Motor neuron (in vitro differentiated cells): Measurements from ENCODE around the gene FLNB. TPM values are rescaled to one million over a fixed set of nuclear protein-coding genes. Genes with fewer than 3 reads are reported as not detected.

Experiments used
- ATAC-seq, 8 experiments: fragments of 200-7000 bp; cut with Tn5 transposase; replicated peaks in 6 of 8; 2 replicates each; pipeline ENCODE4 v1.8.0; 2021; ENCODE audit warnings: mild to moderate bottlenecking in 8 of 8, moderate library complexity in 8 of 8
- H3K27ac ChIP-seq, 2 donors: fragments of 250-450 bp; sonication (Bioruptor Pico); 2 replicates each; pipeline ENCODE4 v1.9.0; 2021; ENCODE audit warnings: antibody characterized with exemption in 2 of 2, mild to moderate bottlenecking in 2 of 2, moderate library complexity in 1 of 2
- H3K4me1 ChIP-seq, 2 donors: fragments of 250-450 bp; sonication (Bioruptor Pico); replicated peaks in 1 of 2; 2 replicates each; pipeline ENCODE4 v1.6.1; 2021; ENCODE audit warnings: antibody characterized with exemption in 2 of 2, mild to moderate bottlenecking in 2 of 2, moderate library complexity in 1 of 2
- H3K4me3 ChIP-seq, 5 donors: fragments of 250-450 bp; sonication (Bioruptor Pico); 2 replicates each; pipeline ENCODE4 v1.9.0; 2021; ENCODE audit warnings: antibody characterized with exemption in 5 of 5, mild to moderate bottlenecking in 5 of 5, moderate library complexity in 4 of 5
- WGBS, 10 experiments: fragments of 450-650 bp; shearing (Covaris generic); methylation state at CpG; one replicate each; pipeline ENCODE4 v1.0.0; 2022; 5-methylcytosine and 5-hydroxymethylcytosine counted together
- in situ Hi-C, 9 experiments: fragments of 400-800 bp; cut with MboI; loops; one replicate each; pipeline ENCODE4 v1.15.0; 2021; ENCODE audit warnings: low sequenced_read_pairs in 9 of 9, low pct_unique_long_range_greater_than_20kb in 2 of 9; ENCODE audit not compliant: unreplicated experiment in 9 of 9
- total RNA-seq, 8 experiments: library from RNA; unstranded; fragments of 300-600 nt; gene quantifications; 2 replicates each; pipeline versions ENCODE4 v1.2.3 to v1.2.4, GENCODE V29; 2022

Gene FLNB
- total RNA-seq, 8 experiments from 2014 or later: 8.3 to 310 (median 53.5) TPM

DNA sequence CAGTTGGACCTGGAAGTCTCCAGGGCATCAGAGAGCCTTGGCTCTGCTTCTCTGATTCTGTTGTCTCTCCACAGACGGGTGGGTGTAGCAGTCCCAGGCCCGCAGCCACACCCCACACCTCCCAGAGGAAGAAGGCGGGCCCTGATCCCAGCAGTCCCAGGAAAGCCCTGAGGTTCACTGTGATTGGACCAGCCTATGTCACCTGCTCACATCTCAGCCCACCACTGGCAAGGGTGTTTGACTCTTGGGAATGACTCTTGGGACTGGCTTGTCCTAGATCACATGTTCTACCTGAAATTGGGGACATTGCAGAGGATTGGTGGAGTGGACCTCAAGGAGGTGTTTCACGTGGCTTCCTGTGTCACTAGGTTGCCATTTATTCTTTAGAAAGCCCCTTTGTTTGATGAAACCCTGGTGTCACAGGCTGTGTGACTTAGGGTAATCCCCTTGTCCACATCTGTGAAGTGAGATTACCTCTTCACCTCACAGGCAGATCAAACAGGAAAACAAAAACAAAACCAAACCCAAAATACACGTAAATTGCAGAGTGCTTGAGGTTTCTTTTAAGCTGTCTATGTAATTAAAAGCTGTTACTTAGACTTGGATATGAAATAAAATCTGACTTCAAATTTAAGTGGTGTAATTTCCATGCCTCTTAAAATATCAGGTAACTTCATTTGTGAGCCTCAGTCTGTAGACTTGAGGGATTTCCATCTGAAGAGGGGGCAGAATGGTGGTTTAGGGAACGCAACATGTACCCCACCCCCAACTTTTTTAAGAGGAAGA is 26.7 kb downstream of the FLNB start:
- H3K4me1 ChIP-seq: no peaks in the 10 kb centered on the region
- no peak overlapping the region for H3K4me3 ChIP-seq
- in situ Hi-C loops: no loop called here
- 30 to 100% (median 91%) methylated on average over 1 to 3 of the region's 6 CpGs for WGBS, 10 experiments
- H3K27ac ChIP-seq: no peak overlapping the region
- peak in 3 of 8 experiments; percentile 11 to 18 (median 17) for ATAC-seq

DNA sequence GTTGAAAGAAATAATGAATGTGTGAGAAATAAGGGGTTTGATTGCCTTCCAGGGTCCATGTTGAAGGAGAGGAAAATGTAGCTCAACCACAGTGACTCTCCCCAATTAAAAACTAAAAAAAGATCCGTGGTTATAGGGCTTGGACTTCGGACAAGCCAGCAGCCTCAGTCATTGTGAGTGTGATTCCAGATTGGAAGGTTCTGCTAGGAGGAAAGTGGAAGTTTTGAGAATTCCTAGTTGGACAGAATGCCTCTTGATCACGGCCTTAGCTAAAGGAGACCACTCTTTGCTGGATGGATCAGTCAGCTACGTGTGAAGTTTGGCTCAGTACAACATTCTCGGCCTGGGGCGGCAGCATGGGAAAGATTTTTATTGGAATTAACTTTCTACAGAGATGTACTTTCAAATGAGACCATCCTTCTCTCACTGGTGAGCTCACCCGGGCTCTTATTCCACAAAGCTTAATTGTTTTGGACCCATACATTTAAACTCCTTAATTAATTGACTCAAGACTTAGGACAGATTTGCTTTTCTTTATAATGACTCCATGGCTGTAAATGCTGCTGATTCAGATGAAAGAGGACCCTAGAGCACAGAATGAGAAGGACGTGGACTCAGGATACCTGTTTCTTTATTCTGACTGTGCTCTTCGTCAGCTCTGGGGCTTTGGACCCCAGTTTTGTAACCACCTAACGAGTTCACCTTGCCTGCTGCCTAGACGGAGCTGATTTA is 27.5 kb downstream of the FLNB start:
- no peak for ATAC-seq
- Histone ChIP-seq H3K27ac (no peak overlapping the region), H3K4me1 (no peaks in the 10 kb centered on the region), H3K4me3 (no peak overlapping the region)
- in situ Hi-C loops: no loop called here
- 10 to 92% (median 78%) methylated on average over 2 to 10 of the region's 11 CpGs for WGBS, 10 experiments

DNA sequence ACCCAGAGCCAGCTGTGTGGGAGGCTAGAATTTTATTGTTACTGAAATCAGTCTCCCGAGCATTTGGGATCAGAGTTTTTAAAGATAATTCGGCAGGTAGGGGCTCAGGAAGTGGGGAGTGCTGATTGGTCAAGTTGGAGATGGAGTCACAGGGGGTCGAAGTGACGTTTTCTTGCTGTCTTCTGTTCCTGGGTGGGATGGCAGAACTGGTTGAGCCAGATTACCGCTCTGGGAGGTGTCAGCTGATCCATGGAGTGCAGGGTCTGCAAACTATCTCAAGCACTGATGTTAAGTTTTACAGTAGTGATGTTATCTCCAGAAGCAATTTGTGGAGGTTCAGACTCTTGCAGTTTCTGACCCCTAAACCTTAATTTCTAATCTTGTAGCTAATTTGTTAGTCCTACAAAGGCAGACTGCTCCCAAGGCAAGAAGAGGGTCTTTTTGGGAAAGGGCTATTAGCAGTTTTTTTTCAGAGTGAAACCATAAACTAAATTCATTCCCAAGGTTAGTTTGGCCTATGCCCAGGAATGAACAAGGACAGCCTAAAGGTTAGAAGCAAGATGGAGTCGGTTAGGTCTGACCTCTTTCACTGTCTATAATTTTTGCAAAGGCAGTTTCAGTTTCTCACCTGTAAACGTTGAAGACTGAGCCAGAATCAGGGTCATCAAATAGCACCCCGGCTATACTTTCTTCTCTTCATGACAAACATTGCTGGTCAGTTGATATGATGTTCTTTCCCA is 28.2 kb downstream of the FLNB start:
- no peaks in the 10 kb centered on the region for H3K4me1 ChIP-seq
- in situ Hi-C loops: no loop called here
- H3K27ac ChIP-seq: no peak overlapping the region
- H3K4me3 ChIP-seq: no peak overlapping the region
- 73 to 100% (median 93%) methylated on average over 1 to 8 of the region's 8 CpGs for WGBS, 10 experiments
- ATAC-seq: no peak

GRCh38 chr3:58037141-58037910 is 29.1 kb downstream of the FLNB start:
- H3K4me1 ChIP-seq: no peaks in the 10 kb centered on the region
- no peak overlapping the region for H3K4me3 ChIP-seq
- in situ Hi-C loops: no loop called here
- whole genome bisulfite sequencing, 10 experiments: 44 to 100% (median 94%) methylated on average over 2 to 11 of the region's 13 CpGs
- H3K27ac ChIP-seq: no peak overlapping the region
- peak in 1 of 8 experiments; percentile 5 for ATAC-seq

GRCh38 chr3:58038675-58039292 is 30.6 kb downstream of the FLNB start:
- no peak overlapping the region for H3K27ac ChIP-seq
- ATAC-seq: no peak
- 64 to 100% (median 80%) methylated on average over 1 to 8 of the region's 8 CpGs for WGBS, 10 experiments
- H3K4me1 ChIP-seq: no peaks in the 10 kb centered on the region
- no peak overlapping the region for H3K4me3 ChIP-seq
- in situ Hi-C loops: no loop called here

- Histone ChIP-seq H3K4me1 (no peaks in the 10 kb centered on the region), H3K4me3 (no peak overlapping the region), H3K27ac (no peak overlapping the region)
- in situ Hi-C loops: no loop called here
- 30 to 100% (median 70%) methylated on average over 1 to 2 of the region's 2 CpGs; no CpG with 5 or more reads in 6 of the 10 experiments for WGBS, 10 experiments
- peak in 3 of 8 experiments; percentile 39 to 76 (median 40) for ATAC-seq
These were observed 31.4 kb downstream of the FLNB start for GRCh38 chr3:58039601-58040000.

GRCh38 chr3:58041182-58041825 is 33.1 kb downstream of the FLNB start:
- H3K4me3 ChIP-seq: no peak overlapping the region
- no peak overlapping the region for H3K27ac ChIP-seq
- no peak for ATAC-seq
- WGBS, 10 experiments: 81 to 100% (median 88%) methylated on average over 1 to 3 of the region's 5 CpGs; no CpG with 5 or more reads in 5 of the 10 experiments
- in situ Hi-C loops: no loop called here
- H3K4me1 ChIP-seq: no peaks in the 10 kb centered on the region

- H3K4me3 ChIP-seq: no peak overlapping the region
- no peaks in the 10 kb centered on the region for H3K4me1 ChIP-seq
- no peak for ATAC-seq
- in situ Hi-C loops: no loop called here
- 58 to 100% (median 83%) methylated on average over 1 to 2 of the region's 2 CpGs; no CpG with 5 or more reads in 4 of the 10 experiments for WGBS, 10 experiments
- no peak overlapping the region for H3K27ac ChIP-seq
These were observed 33.7 kb downstream of the FLNB start for GRCh38 chr3:58041826-58042324.

DNA sequence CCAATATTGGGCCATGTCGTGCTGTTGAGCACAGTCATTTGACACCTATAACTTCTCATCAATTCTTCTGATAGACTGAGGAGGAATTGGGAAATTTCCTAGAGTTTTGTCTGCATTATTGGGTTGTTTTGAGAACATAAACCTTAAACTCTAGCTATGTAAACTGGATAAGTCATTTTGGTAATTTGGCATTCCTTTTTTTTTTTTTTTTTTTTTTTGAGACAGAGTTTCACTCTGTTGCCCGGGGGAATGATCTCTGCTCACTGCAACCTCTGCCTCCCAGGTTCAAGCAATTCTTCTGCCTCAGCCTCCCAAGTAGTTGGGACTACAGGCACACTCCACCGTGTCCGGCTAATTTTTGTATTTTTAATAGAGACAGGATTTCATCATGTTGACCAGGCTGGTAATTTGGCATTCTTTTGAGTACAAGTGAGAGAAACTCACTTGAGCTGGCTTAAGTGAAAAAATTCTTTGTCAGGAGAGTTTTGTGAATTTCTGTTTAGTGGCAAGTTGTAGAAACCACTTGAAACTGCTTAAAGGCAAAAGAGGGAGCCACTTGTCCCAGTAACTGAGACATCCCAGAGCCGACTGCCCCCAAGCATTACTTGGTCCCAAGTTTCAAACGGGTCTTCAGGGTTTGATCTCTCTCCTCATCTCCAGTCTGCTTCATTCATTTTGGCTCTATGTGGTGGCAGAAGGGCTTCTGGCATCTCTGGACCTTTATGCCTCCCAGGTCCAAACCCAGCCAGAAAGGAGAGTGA is 34.9 kb downstream of the FLNB start:
- Histone ChIP-seq H3K4me3 (no peak overlapping the region), H3K4me1 (no peaks in the 10 kb centered on the region), H3K27ac (no peak overlapping the region)
- in situ Hi-C loops: no loop called here
- no peak for ATAC-seq
- WGBS, 10 experiments: 33 to 100% (median 85%) methylated on average over 1 to 5 of the region's 6 CpGs; no CpG with 5 or more reads in 1 of the 10 experiments

GRCh38 chr3:58043933-58044332 is 35.7 kb downstream of the FLNB start:
- WGBS, 10 experiments: 60 to 100% (median 82%) methylated on average over 1 to 2 of the region's 4 CpGs; no CpG with 5 or more reads in 5 of the 10 experiments
- ATAC-seq: peak in 3 of 8 experiments; percentile 2 to 23 (median 6)
- in situ Hi-C loops: no loop called here
- peaks cover 1 to 4% of the 10 kb centered on the region in 2 donors for H3K4me1 ChIP-seq
- no peak overlapping the region for H3K27ac ChIP-seq
- H3K4me3 ChIP-seq: no peak overlapping the region
